Thyroid gland (tissue), 4 donors: Measurements from ENCODE around the gene POU6F2.

ENCODE experiments used
- POLR2A ChIP-seq, 2 donors: fragments of 450-650 bp; IDR thresholded peaks; one replicate each; pipeline ENCODE4 v1.6.1; 2017; ENCODE audit warnings: antibody characterized with exemption in 2 of 2, mild to moderate bottlenecking in 2 of 2, moderate library complexity in 1 of 2
- TF ChIP-seq, protein P1 (sequence below), 6 experiments: fragments of 200-600 bp in 3 of 6; fragments of 450-650 bp in 3 of 6; sonication (generic) in 3 of 6; IDR thresholded peaks; one replicate each; pipeline ENCODE4 v1.5.1; 2016 to 2019; ENCODE audit warnings: antibody characterized with exemption in 6 of 6, mild to moderate bottlenecking in 2 of 6, inconsistent platforms in 1 of 6, moderate library complexity in 1 of 6

DNA sequence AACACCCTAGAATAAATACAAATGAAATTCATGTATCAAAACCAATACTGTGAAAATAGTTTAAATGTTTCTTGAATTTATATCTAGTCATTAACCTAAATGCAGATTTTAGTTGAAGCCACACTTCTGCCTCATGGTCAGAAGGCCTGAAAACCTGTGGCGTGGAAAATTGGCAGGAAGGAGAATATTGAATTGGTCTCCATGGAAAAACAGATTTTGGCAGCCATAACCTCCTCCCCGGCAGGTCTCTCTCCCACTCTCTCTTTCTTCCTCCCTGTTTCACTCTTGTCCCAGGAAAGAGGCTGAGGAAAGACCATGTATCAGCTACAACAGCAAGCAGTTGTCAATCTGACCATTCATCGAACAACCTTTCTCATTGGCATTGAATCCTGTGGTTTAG lies 427.9 kb downstream of the POU6F2 start:
- TF ChIP-seq, protein P1, sequence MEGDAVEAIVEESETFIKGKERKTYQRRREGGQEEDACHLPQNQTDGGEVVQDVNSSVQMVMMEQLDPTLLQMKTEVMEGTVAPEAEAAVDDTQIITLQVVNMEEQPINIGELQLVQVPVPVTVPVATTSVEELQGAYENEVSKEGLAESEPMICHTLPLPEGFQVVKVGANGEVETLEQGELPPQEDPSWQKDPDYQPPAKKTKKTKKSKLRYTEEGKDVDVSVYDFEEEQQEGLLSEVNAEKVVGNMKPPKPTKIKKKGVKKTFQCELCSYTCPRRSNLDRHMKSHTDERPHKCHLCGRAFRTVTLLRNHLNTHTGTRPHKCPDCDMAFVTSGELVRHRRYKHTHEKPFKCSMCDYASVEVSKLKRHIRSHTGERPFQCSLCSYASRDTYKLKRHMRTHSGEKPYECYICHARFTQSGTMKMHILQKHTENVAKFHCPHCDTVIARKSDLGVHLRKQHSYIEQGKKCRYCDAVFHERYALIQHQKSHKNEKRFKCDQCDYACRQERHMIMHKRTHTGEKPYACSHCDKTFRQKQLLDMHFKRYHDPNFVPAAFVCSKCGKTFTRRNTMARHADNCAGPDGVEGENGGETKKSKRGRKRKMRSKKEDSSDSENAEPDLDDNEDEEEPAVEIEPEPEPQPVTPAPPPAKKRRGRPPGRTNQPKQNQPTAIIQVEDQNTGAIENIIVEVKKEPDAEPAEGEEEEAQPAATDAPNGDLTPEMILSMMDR (IDR thresholded peaks at IDR 0.05): no peak
- TF ChIP-seq POLR2A (IDR thresholded peaks at IDR 0.05): no peak
